A549 (cell line): ENCODE measurements around the gene NRG3. TPM values are rescaled to one million over a fixed set of nuclear protein-coding genes. Genes with fewer than 3 reads are reported as not detected.

Experiments used
- ATAC-seq, 2 experiments: fragments of 200-7000 bp in 1 of 2; fragments of >200 bp in 1 of 2; cut with Nextera tagmentation in 1 of 2; cut with Tn5 transposase in 1 of 2; 3 replicates each; pipeline versions ENCODE4 v1.8.0 to v1.9.1; 2018 to 2020; ENCODE audit warnings: mild to moderate bottlenecking in 1 of 2, moderate library complexity in 1 of 2
- CTCF ChIA-PET: fragments of 300-600 bp; sonication (Branson Sonifier 250); formaldehyde crosslinking; extraction: SDS; loops from one replicate; lab custom pipeline; 2021; ENCODE audit warnings: antibody characterized with exemption, inconsistent platforms; lab: Yijun Ruan, JAX
- POLR2A ChIA-PET: fragments of 350-600 bp; formaldehyde crosslinking; extraction: SDS; loops from one replicate; lab custom pipeline; 2021; ENCODE audit warnings: antibody characterized with exemption, inconsistent platforms; lab: Yijun Ruan, JAX
- DNase-seq, 2 experiments: peaks; one replicate each; pipeline versions ENCODE4 v3.0.0 to v3.0.0-alpha.2; 2011 to 2016; ENCODE audit warnings: low read depth in 1 of 2, low spot score in 1 of 2
- FAIRE-seq: peaks from 2 replicates; lab custom pipeline; 2011; peaks lifted over from hg19 to GRCh38; lab: Jason Lieb, UNC
- H3K27ac ChIP-seq, 2 experiments: fragments of >200 bp; sonication (Bioruptor Twin); formaldehyde crosslinking; 3 replicates each; pipeline ENCODE4 v1.5.1; 2016 to 2017
- H3K4me1 ChIP-seq: fragments of >200 bp; sonication (Bioruptor Twin); formaldehyde crosslinking; 3 replicates; pipeline ENCODE4 v1.6.1; 2016
- H3K4me2 ChIP-seq: fragments of >200 bp; sonication (Bioruptor Twin); formaldehyde crosslinking; 3 replicates; pipeline ENCODE4 v1.6.1; 2016
- H3K4me3 ChIP-seq: fragments of >200 bp; sonication (Bioruptor Twin); formaldehyde crosslinking; 3 replicates; pipeline ENCODE4 v1.5.1; 2016
- H3K9me3 ChIP-seq: fragments of >200 bp; sonication (Bioruptor Twin); formaldehyde crosslinking; 3 replicates; pipeline ENCODE4 v1.6.1; 2016
- CHD2 ChIP-seq: fragments of 150-350 bp; IDR thresholded peaks from 2 replicates; pipeline ENCODE4 v1.6.1; 2014; ENCODE audit warnings: low read length; ENCODE audit not compliant: partially characterized antibody
- EHF ChIP-seq: fragments of 250-450 bp; sonication (Bioruptor Pico); IDR thresholded peaks from 2 replicates; pipeline ENCODE4 v1.5.0; 2020; ENCODE audit warnings: mild to moderate bottlenecking
- EHMT2 ChIP-seq: fragments of 200-600 bp; sonication (generic); IDR thresholded peaks from 2 replicates; pipeline ENCODE4 v1.6.1; 2016; ENCODE audit warnings: antibody characterized with exemption, low read depth, mild to moderate bottlenecking, moderate library complexity
- EP300 ChIP-seq, 2 experiments: fragments of >200 bp; sonication (Bioruptor Twin); formaldehyde crosslinking; IDR thresholded peaks; 2 replicates in 1 of 2; 3 replicates in 1 of 2; pipeline ENCODE4 v1.6.1; 2016 to 2017
- GATA3 ChIP-seq: IDR thresholded peaks from 2 replicates; pipeline ENCODE4 v1.6.1; 2012; ENCODE audit warnings: borderline replicate concordance
- HDAC2 ChIP-seq: fragments of 200-600 bp; sonication (generic); IDR thresholded peaks from 2 replicates; pipeline ENCODE4 v1.6.1; 2016
- JUN ChIP-seq, 2 experiments: fragments of >200 bp; sonication (Bioruptor Twin); formaldehyde crosslinking; IDR thresholded peaks; 2 replicates in 1 of 2; 3 replicates in 1 of 2; pipeline ENCODE4 v1.6.1; 2016 to 2017
- KDM1A ChIP-seq: fragments of 200-600 bp; sonication (generic); IDR thresholded peaks from 2 replicates; pipeline ENCODE4 v1.6.1; 2016; ENCODE audit warnings: low read depth, mild to moderate bottlenecking
- MAZ ChIP-seq: fragments of 150-350 bp; IDR thresholded peaks from 2 replicates; pipeline ENCODE4 v1.6.1; 2014; ENCODE audit warnings: antibody characterized with exemption, low read depth, low read length, borderline replicate concordance
- MYC ChIP-seq: IDR thresholded peaks from 2 replicates; pipeline ENCODE4 v1.6.1; 2012; ENCODE audit warnings: mild to moderate bottlenecking, inconsistent platforms, low read length, improper control_type of control experiment, borderline replicate concordance
- NPAS2 ChIP-seq: fragments of 250-450 bp; sonication (Bioruptor Pico); IDR thresholded peaks from 2 replicates; pipeline ENCODE4 v1.8.0; 2022; ENCODE audit warnings: mild to moderate bottlenecking, moderate library complexity, borderline replicate concordance
- NR3C1 ChIP-seq: fragments of >200 bp; sonication (Bioruptor Twin); formaldehyde crosslinking; IDR thresholded peaks from 3 replicates; pipeline ENCODE4 v1.6.1; 2017
- POLR2AphosphoS2 ChIP-seq: conservative IDR thresholded peaks from 2 replicates; pipeline ENCODE4 v1.6.1; 2012; ENCODE audit warnings: low read length, improper control_type of control experiment, inconsistent platforms
- RFX5 ChIP-seq: fragments of 450-650 bp; IDR thresholded peaks from 2 replicates; pipeline ENCODE4 v1.7.1; 2014; ENCODE audit warnings: antibody characterized with exemption, mild to moderate bottlenecking, moderate library complexity
- SMC3 ChIP-seq: fragments of >200 bp; sonication (Bioruptor Twin); formaldehyde crosslinking; IDR thresholded peaks from 3 replicates; pipeline ENCODE4 v1.6.1; 2018; ENCODE audit warnings: inconsistent platforms
- TFCP2L1 ChIP-seq: fragments of 250-450 bp; sonication (Bioruptor Pico); IDR thresholded peaks from 2 replicates; pipeline ENCODE4 v1.5.0; 2021; ENCODE audit warnings: mild to moderate bottlenecking
- TP53 ChIP-seq: fragments of 250-450 bp; sonication (Bioruptor Pico); IDR thresholded peaks from 2 replicates; pipeline ENCODE4 v1.5.0; 2021; ENCODE audit warnings: mild to moderate bottlenecking, moderate library complexity
- ZNF302 ChIP-seq: fragments of 250-450 bp; sonication (Bioruptor Pico); IDR thresholded peaks from 2 replicates; pipeline ENCODE4 v1.9.0; 2021; ENCODE audit warnings: inconsistent platforms, mild to moderate bottlenecking, moderate library complexity
- WGBS: methylation state at CpG from one replicate; pipeline ENCODE4 v1.1.6; 2017; ENCODE audit errors: missing lambda C conversion rate; 5-methylcytosine and 5-hydroxymethylcytosine counted together
- polyA plus RNA-seq, 4 experiments: library from polyadenylated mRNA; depleted of rRNA in 3 of 4; stranded (reverse); fragments of >200 nt; fragmentation: RNase III in 1 of 4; extraction: RNeasy Plus Mini Kit Qiagen cat#74134 plus additional on column Dnase treatment in 1 of 4; gene quantifications; 2 replicates in 3 of 4; 3 replicates in 1 of 4; pipeline ENCODE4 v1.2.3, GENCODE V29; 2011 to 2017
- TF ChIP-seq, protein P1 (sequence below): fragments of 450-650 bp; IDR thresholded peaks from 2 replicates; pipeline ENCODE4 v1.6.1; 2014; ENCODE audit warnings: antibody characterized with exemption
- TF ChIP-seq, protein P2 (sequence below): IDR thresholded peaks from 2 replicates; pipeline ENCODE4 v1.6.1; 2012
- TF ChIP-seq, protein P3 (sequence below): fragments of 250-450 bp; sonication (Bioruptor Pico); IDR thresholded peaks from 2 replicates; pipeline ENCODE4 v1.5.0; 2020; ENCODE audit warnings: low read depth, mild to moderate bottlenecking, moderate library complexity
- TF ChIP-seq, protein P4 (sequence below): IDR thresholded peaks from 2 replicates; pipeline ENCODE4 v1.6.1; 2012; ENCODE audit warnings: low read depth, borderline replicate concordance
- TF ChIP-seq, protein P5 (sequence below): IDR thresholded peaks from 2 replicates; pipeline ENCODE4 v1.6.1; 2012
- TF ChIP-seq, protein P6 (sequence below): fragments of 150-350 bp; IDR thresholded peaks from 2 replicates; pipeline ENCODE4 v1.6.1; 2014; ENCODE audit warnings: low read depth, mild to moderate bottlenecking, low read length
- TF ChIP-seq, protein P7 (sequence below): fragments of 250-450 bp; sonication (Bioruptor Pico); IDR thresholded peaks from 2 replicates; pipeline ENCODE4 v1.5.0; 2021; ENCODE audit warnings: mild to moderate bottlenecking, moderate library complexity, borderline replicate concordance

Gene NRG3
- polyA plus RNA-seq, 2 of the 4 experiments (the other 2 are of a cell fraction) = not detected

DNA sequence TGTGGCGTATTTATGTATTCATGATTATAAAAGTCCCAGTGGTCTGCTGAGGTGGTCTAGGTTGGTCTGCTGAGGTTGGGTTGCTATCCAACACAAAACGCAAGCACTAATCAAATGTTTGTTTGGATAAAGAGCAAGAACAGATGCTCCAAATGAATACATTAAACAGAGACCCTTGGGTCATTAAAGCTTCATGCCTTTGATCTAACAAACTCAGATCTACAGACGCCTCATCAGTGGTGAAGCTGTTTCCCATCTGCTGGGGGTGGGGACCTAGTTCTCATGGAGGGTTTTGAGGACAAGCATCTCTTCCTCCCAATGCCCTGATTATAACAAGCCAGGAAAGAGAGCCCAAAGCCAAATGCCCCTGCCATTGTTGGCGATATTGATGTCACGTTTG lies 786.7 kb downstream of the NRG3 start:
- WGBS = 31% methylated on average over 5 of the region's 5 CpGs
- FAIRE-seq (no peak), DNase-seq (no peak), ATAC-seq (no peak)
- H3K4me2 ChIP-seq = no peak overlapping the region
- no peaks in the 10 kb centered on the region for H3K9me3 ChIP-seq
- H3K4me1 ChIP-seq = no peaks in the 10 kb centered on the region
- ChIA-PET POLR2A (no interaction called here), CTCF (no interaction called here)
- TF ChIP-seq, protein P1, sequence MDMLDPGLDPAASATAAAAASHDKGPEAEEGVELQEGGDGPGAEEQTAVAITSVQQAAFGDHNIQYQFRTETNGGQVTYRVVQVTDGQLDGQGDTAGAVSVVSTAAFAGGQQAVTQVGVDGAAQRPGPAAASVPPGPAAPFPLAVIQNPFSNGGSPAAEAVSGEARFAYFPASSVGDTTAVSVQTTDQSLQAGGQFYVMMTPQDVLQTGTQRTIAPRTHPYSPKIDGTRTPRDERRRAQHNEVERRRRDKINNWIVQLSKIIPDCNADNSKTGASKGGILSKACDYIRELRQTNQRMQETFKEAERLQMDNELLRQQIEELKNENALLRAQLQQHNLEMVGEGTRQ = no peak
- no peak for TF ChIP-seq KDM1A
- TF ChIP-seq MAZ = no peak
- TF ChIP-seq EHMT2 = no peak
- TF ChIP-seq, protein P2, sequence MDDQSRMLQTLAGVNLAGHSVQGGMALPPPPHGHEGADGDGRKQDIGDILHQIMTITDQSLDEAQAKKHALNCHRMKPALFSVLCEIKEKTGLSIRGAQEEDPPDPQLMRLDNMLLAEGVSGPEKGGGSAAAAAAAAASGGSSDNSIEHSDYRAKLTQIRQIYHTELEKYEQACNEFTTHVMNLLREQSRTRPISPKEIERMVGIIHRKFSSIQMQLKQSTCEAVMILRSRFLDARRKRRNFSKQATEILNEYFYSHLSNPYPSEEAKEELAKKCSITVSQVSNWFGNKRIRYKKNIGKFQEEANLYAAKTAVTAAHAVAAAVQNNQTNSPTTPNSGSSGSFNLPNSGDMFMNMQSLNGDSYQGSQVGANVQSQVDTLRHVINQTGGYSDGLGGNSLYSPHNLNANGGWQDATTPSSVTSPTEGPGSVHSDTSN = no peak
- no peak for TF ChIP-seq NPAS2 (CRISPR knock-in tag)
- TF ChIP-seq EP300 (IDR thresholded peaks at IDR 0.05) = no peak
- no peak for TF ChIP-seq SMC3
- no peak for TF ChIP-seq EHF (CRISPR knock-in tag)
- no peak for TF ChIP-seq JUN (IDR thresholded peaks at IDR 0.05)
- TF ChIP-seq TP53 (CRISPR knock-in tag) = no peak
- TF ChIP-seq TFCP2L1 (CRISPR knock-in tag) = no peak
- TF ChIP-seq GATA3 = no peak
- TF ChIP-seq, protein P3, sequence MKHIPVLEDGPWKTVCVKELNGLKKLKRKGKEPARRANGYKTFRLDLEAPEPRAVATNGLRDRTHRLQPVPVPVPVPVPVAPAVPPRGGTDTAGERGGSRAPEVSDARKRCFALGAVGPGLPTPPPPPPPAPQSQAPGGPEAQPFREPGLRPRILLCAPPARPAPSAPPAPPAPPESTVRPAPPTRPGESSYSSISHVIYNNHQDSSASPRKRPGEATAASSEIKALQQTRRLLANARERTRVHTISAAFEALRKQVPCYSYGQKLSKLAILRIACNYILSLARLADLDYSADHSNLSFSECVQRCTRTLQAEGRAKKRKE (CRISPR knock-in tag) = no peak
- TF ChIP-seq NR3C1 = no peak
- TF ChIP-seq, protein P4, sequence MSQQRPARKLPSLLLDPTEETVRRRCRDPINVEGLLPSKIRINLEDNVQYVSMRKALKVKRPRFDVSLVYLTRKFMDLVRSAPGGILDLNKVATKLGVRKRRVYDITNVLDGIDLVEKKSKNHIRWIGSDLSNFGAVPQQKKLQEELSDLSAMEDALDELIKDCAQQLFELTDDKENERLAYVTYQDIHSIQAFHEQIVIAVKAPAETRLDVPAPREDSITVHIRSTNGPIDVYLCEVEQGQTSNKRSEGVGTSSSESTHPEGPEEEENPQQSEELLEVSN = no peak
- no peak for TF ChIP-seq ZNF302 (CRISPR knock-in tag)
- no peak overlapping the region for H3K27ac ChIP-seq
- no peak overlapping the region for H3K4me3 ChIP-seq

DNA sequence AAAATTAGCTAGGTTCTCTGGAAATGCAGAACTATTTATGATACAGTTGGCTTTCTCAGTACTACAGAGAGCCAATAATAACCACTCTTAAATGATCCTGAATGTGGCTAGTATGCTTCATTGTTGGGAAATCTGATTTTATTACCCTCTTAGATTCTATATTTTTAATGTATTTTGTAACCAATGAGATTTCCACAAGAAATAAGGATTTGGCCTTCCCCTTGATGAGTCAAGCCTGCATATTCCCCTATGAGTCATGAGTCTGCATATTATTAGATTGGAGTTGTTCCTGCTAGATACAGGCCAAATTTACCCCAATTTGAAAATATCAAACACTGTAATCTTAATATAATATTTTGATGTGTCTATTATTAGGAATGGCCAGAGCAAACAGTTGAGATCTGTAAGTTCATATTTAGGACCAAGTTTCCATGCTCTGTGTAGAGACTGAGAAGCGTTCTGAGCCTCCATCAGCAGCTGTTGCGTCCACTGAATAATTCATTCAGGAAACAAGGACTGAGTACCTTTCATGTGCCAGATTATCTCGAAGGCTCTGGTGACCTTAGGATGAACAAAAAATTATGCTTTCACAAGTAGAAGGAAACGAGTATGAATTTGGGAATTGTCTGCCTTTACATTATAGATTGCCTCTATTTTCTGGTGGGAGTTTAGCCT lies 793.4 kb downstream of the NRG3 start:
- TF ChIP-seq CHD2 (no peak), NR3C1 (no peak), MYC (no peak), JUN (IDR thresholded peaks at IDR 0.05) (no peak), POLR2AphosphoS2 (no peak), KDM1A (no peak), NPAS2 (CRISPR knock-in tag) (no peak), HDAC2 (no peak), TP53 (CRISPR knock-in tag) (no peak), RFX5 (no peak)
- TF ChIP-seq, protein P5, sequence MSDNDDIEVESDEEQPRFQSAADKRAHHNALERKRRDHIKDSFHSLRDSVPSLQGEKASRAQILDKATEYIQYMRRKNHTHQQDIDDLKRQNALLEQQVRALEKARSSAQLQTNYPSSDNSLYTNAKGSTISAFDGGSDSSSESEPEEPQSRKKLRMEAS = no peak
- TF ChIP-seq, protein P6, sequence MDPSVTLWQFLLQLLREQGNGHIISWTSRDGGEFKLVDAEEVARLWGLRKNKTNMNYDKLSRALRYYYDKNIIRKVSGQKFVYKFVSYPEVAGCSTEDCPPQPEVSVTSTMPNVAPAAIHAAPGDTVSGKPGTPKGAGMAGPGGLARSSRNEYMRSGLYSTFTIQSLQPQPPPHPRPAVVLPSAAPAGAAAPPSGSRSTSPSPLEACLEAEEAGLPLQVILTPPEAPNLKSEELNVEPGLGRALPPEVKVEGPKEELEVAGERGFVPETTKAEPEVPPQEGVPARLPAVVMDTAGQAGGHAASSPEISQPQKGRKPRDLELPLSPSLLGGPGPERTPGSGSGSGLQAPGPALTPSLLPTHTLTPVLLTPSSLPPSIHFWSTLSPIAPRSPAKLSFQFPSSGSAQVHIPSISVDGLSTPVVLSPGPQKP = no peak
- TF ChIP-seq, protein P7, sequence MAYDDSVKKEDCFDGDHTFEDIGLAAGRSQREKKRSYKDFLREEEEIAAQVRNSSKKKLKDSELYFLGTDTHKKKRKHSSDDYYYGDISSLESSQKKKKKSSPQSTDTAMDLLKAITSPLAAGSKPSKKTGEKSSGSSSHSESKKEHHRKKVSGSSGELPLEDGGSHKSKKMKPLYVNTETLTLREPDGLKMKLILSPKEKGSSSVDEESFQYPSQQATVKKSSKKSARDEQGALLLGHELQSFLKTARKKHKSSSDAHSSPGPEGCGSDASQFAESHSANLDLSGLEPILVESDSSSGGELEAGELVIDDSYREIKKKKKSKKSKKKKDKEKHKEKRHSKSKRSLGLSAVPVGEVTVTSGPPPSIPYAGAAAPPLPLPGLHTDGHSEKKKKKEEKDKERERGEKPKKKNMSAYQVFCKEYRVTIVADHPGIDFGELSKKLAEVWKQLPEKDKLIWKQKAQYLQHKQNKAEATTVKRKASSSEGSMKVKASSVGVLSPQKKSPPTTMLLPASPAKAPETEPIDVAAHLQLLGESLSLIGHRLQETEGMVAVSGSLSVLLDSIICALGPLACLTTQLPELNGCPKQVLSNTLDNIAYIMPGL (CRISPR knock-in tag) = no peak
- no peaks in the 10 kb centered on the region for H3K4me1 ChIP-seq
- FAIRE-seq (no peak), DNase-seq (no peak), ATAC-seq (no peak)
- 22% methylated on average over 4 of the region's 4 CpGs for WGBS
- H3K9me3 ChIP-seq = no peaks in the 10 kb centered on the region
- no peak overlapping the region for H3K4me3 ChIP-seq
- no peak overlapping the region for H3K27ac ChIP-seq
- H3K4me2 ChIP-seq = no peak overlapping the region
- ChIA-PET CTCF (no interaction called here), POLR2A (no interaction called here)
